Activated naive CD8-positive, alpha-beta T cell treated with anti-CD3 and anti-CD28 coated beads for 36 hours (primary cell): ENCODE measurements around the gene DPP10. TPM values are rescaled to one million over a fixed set of nuclear protein-coding genes. Genes with fewer than 3 reads are reported as not detected.

Source experiments
- DNase-seq: peaks from one replicate; pipeline ENCODE4 v3.0.0; 2021
- H3K27ac Mint-ChIP-seq: one replicate; pipeline ENCODE4 v1.8.0; 2022; ENCODE audit warnings: mild to moderate bottlenecking, moderate library complexity, mixed read lengths
- H3K27me3 Mint-ChIP-seq: one replicate; pipeline ENCODE4 v1.8.0; 2022; ENCODE audit warnings: mild to moderate bottlenecking, mixed read lengths
- H3K36me3 Mint-ChIP-seq: one replicate; pipeline ENCODE4 v1.8.0; 2021; ENCODE audit warnings: mild to moderate bottlenecking, mixed read lengths
- H3K4me1 Mint-ChIP-seq: one replicate; pipeline ENCODE4 v1.8.0; 2021; ENCODE audit warnings: mixed read lengths
- H3K4me3 Mint-ChIP-seq: one replicate; pipeline ENCODE4 v1.8.0; 2022; ENCODE audit warnings: mild to moderate bottlenecking, moderate library complexity, mixed read lengths
- H3K9me3 Mint-ChIP-seq: one replicate; pipeline ENCODE4 v1.8.0; 2022; ENCODE audit warnings: mixed read lengths
- total RNA-seq, 2 experiments: library from RNA; stranded (reverse); gene quantifications; one replicate each; pipeline ENCODE4 v1.2.3, GENCODE V29; 2021

DPP10 gene
- total RNA-seq, 2 experiments from 2014 or later = not detected

DNA sequence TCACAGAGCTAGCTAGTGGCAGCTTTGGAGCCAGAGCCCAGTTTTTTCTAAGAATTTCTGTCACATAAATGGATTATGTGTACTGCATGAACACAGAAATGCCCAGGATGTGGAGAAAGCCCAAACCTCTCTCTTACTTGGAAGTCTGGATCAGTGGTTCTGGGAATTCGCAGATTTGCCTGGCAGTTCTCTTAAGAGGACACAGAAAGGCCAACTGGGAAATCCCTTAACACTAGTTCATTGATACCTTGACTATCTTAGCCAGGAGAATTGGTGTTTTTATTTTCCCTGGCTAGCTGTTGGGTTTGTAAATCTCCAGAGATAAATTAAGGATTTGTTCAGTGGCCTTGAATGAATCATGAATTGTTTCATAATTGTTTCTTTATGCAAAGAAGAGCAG is 95.3 kb downstream of the DPP10 start:
- no peaks in the 10 kb centered on the region for H3K9me3 Mint-ChIP-seq
- no peaks in the 10 kb centered on the region for H3K4me1 Mint-ChIP-seq

DNA sequence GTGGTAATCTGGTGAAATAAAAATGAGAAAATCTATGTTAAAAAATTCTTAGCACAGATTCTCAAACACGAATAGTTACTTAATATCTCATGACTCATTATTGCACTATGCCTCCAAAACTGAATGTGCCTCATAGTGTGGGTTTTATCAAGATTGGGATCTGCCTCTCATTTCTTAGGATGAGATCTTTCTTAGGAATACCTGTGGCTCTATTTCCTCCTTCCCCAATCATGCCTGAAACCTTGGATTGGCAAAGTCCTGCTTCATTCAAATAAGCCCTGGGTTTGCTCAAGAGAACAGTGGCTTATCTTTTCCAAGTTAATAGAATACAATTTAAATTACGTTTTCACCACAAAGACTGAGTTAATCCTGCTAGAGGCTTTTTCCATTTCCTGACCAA is 100.3 kb downstream of the DPP10 start:
- no peaks in the 10 kb centered on the region for H3K4me1 Mint-ChIP-seq
- peaks cover 15% of the 10 kb centered on the region for H3K27me3 Mint-ChIP-seq
- DNase-seq = no peak
- no peaks in the 10 kb centered on the region for H3K9me3 Mint-ChIP-seq
- H3K36me3 Mint-ChIP-seq = no peaks in the 10 kb centered on the region
- H3K4me3 Mint-ChIP-seq = no peak overlapping the region
- H3K27ac Mint-ChIP-seq = no peak overlapping the region

More for the DNA sequence above, 95.3 kb downstream of the DPP10 start:
- DNase-seq = no peak
- Mint-ChIP-seq H3K4me3 (no peak overlapping the region), H3K27me3 (peaks cover 16% of the 10 kb centered on the region), H3K36me3 (no peaks in the 10 kb centered on the region), H3K27ac (no peak overlapping the region)

DNA sequence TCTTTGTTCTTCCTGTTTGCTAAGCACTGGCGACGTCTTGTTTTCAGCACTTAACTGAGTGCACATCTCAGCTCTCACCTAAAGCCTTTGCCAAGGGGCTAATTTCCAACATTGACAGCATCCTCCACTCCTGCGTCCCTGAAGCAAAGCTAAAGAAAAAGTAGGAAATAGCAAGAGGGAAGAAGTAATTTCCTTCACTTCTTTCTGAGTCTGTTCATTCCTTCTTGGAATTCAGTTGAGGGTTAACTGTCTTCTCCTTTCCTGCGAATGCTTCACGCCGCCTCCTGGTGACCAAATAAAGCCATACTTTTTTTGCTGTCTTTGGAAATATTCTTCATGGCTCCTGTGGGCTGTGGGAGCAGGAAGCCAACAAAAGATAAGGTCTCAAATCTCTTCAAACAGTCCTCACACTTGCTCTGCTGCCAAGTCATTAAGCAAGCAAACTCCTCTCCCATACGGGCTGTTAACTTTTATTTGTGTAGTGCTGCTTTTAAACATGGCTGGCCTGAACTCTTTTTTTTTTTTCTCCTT is 100.9 kb downstream of the DPP10 start:
- DNase-seq = no peak
- no peaks in the 10 kb centered on the region for H3K9me3 Mint-ChIP-seq
- H3K27ac Mint-ChIP-seq = no peak overlapping the region
- H3K36me3 Mint-ChIP-seq = no peaks in the 10 kb centered on the region
- H3K27me3 Mint-ChIP-seq = peaks cover 15% of the 10 kb centered on the region
- no peaks in the 10 kb centered on the region for H3K4me1 Mint-ChIP-seq
- no peak overlapping the region for H3K4me3 Mint-ChIP-seq

DNA sequence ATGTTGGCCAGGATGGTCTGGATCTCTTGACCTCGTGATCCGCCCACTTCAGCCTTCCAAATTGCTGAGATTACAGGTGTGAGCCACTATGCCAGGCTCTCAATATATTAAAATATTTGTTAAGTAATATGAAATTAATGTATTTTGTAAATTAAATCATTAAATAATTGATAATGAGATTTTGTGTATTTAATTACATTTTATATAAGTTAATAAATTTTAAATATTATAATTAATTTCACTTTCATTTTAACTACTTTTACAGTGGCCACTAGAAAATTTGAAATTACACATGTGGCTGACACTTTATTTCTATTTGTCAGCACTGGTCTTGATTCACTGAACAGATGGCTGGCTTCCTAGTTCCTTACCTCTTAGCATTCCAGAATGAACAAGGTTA is 102.6 kb downstream of the DPP10 start:
- H3K4me3 Mint-ChIP-seq = no peak overlapping the region
- H3K27me3 Mint-ChIP-seq = peaks cover 15% of the 10 kb centered on the region
- no peak overlapping the region for H3K27ac Mint-ChIP-seq
- no peaks in the 10 kb centered on the region for H3K9me3 Mint-ChIP-seq
- no peak for DNase-seq
- H3K4me1 Mint-ChIP-seq = no peaks in the 10 kb centered on the region
- H3K36me3 Mint-ChIP-seq = no peaks in the 10 kb centered on the region

DNA sequence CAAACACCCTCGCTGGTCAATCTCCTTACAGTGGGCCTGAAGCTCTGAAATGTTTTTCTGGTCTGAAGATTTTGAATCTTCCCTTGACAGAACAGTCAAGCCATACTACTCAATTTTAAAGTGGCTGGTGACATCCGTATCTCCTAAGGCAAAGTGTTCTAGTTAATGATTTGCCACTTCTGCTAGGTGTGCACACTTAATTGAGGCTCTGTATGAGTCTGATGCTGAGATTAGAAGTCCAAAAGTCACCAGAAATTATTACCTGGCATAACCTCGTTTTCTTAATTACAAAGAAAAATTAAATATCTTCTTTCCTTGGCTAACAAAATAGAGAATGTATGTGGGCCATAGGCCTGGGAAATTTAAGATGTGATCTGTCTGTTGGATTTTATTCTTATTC is 104.1 kb downstream of the DPP10 start:
- no peak for DNase-seq
- Mint-ChIP-seq H3K4me1 (no peaks in the 10 kb centered on the region), H3K9me3 (no peaks in the 10 kb centered on the region), H3K4me3 (no peak overlapping the region), H3K36me3 (no peaks in the 10 kb centered on the region), H3K27me3 (peaks cover 17% of the 10 kb centered on the region), H3K27ac (no peak overlapping the region)

DNA sequence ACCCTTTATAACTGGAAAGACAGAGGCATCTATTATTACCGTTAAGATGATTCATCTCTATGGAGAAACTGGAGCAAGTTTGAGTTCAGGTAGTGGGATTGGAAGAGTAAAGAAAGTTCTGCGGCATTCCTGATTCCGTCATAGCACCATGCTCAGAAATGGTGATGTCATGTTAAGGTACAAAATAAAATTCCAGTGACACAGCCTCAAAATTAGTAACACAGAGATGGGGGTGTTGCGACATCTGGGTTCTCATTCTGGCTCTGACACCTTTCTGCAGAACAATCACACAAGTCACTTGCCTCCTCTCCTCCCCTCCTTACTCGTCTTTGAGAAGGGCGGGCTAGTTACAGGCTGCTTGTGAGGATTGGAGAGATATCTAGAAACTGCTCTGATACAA is 105.7 kb downstream of the DPP10 start:
- no peaks in the 10 kb centered on the region for H3K4me1 Mint-ChIP-seq
- no peak overlapping the region for H3K4me3 Mint-ChIP-seq
- H3K36me3 Mint-ChIP-seq = no peaks in the 10 kb centered on the region
- no peak overlapping the region for H3K27ac Mint-ChIP-seq
- DNase-seq = no peak
- H3K9me3 Mint-ChIP-seq = no peaks in the 10 kb centered on the region
- H3K27me3 Mint-ChIP-seq = peaks cover 16% of the 10 kb centered on the region

DNA sequence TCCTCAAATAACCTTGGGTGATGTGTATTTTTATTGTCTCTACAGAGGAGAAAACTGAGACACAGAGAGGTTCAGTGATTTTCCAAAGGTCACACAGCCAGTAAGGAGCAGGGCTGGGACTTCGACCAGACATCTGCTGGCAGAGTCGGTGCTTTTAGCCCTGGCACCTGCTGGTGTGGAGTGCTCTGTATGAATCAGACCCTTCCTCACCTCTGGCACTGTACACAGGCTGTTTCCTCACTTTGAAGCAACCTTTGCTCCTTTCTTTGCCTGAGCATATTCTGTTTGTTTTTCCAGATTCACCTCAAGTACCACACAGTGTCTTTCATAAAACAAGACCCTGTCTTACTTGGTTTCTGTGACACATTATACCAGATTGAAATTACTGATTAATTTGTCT is 107.9 kb downstream of the DPP10 start:
- no peak overlapping the region for H3K4me3 Mint-ChIP-seq
- H3K4me1 Mint-ChIP-seq = no peaks in the 10 kb centered on the region
- DNase-seq = no peak
- no peak overlapping the region for H3K27ac Mint-ChIP-seq
- peaks cover 10% of the 10 kb centered on the region for H3K27me3 Mint-ChIP-seq
- no peaks in the 10 kb centered on the region for H3K36me3 Mint-ChIP-seq
- H3K9me3 Mint-ChIP-seq = no peaks in the 10 kb centered on the region

DNA sequence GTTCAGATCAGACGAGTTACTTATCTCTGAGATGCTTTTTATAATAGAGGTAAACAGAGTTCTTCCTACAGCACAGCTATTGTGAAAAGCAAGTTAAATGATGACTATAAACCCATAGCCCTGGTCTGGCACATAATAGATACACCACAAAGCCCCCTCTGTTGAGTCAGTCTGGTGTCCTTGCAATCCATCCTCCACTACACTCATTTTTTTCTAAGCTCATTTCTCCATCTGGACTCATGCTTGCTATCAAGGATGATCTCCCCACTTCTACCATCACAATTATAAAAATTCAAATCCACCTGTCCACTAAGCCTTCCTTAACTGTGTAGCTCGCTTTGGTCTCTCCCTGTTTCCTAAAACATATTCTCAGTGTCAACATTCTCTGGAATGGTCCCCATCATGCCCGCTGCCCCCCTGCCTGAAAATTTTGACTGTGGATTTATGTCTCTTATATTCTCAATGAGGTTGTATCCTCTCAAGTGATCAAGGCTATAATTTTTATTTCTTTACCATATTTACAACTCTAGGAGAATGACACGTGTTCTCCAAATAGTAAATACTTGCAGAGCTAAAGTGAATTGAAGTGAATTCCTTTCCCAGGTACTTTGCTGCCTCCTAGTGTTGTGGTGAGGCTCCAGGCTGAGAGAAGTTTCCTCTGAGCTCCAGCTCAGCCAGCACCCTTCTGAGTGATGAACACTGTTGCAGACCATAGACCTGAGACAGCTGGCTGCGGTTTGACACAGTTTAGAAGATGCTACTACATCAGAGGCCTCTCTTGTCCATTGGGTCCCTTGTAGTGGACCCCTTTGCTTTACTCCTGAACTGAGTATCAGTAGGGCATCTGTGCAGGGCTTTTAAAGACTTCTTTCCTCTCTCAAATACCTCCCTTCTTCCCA is 108.7 kb downstream of the DPP10 start:
- no peak for DNase-seq
- no peak overlapping the region for H3K4me3 Mint-ChIP-seq
- H3K27me3 Mint-ChIP-seq = peaks cover 10% of the 10 kb centered on the region
- no peaks in the 10 kb centered on the region for H3K9me3 Mint-ChIP-seq
- no peaks in the 10 kb centered on the region for H3K36me3 Mint-ChIP-seq
- H3K4me1 Mint-ChIP-seq = no peaks in the 10 kb centered on the region
- no peak overlapping the region for H3K27ac Mint-ChIP-seq

DNA sequence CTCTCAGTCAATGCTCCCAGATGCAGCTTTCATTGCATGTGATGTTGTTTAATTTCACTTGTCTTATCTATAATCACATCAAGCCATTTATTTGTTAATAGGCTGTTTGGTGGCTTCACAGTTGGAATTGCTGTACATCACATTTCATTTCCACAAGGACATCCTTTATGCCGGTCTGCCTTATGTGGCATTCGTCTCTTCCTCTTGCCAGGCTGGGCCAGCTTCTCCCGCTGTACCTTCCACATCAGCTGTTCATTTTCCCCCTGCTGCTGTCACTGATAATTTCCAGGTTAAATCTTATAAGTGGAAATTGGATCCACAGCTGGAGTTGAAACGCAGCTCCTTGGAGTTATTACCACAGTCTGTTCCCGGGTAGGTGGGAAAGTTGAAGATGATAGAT is 110.6 kb downstream of the DPP10 start:
- Mint-ChIP-seq H3K4me3 (no peak overlapping the region), H3K27me3 (peaks cover 10% of the 10 kb centered on the region), H3K27ac (no peak overlapping the region), H3K36me3 (no peaks in the 10 kb centered on the region), H3K9me3 (no peaks in the 10 kb centered on the region), H3K4me1 (no peaks in the 10 kb centered on the region)
- DNase-seq = no peak

DNA sequence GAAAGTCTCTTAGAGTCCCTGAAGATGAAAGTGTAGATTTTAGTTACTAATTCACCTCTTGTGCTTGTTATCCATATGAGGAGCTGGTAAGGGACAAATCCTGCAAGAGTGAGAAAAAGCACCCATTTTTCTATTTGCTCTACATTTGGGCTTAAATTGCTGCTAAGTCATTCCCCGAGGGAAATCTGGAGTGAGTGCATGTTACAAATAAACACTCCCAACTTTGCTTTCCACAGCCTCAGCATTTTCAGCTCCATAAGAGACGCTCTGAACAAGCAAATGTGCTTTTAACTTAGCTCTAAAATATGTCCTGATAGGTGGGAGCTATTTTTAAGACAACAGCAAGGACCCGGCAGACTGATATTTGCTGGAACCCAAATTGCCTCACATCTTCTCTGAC is 126.7 kb downstream of the DPP10 start:
- H3K4me1 Mint-ChIP-seq = no peaks in the 10 kb centered on the region
- H3K27me3 Mint-ChIP-seq = peaks cover 3% of the 10 kb centered on the region
- no peaks in the 10 kb centered on the region for H3K9me3 Mint-ChIP-seq
- no peak for DNase-seq
- no peaks in the 10 kb centered on the region for H3K36me3 Mint-ChIP-seq
- no peak overlapping the region for H3K4me3 Mint-ChIP-seq
- no peak overlapping the region for H3K27ac Mint-ChIP-seq

DNA sequence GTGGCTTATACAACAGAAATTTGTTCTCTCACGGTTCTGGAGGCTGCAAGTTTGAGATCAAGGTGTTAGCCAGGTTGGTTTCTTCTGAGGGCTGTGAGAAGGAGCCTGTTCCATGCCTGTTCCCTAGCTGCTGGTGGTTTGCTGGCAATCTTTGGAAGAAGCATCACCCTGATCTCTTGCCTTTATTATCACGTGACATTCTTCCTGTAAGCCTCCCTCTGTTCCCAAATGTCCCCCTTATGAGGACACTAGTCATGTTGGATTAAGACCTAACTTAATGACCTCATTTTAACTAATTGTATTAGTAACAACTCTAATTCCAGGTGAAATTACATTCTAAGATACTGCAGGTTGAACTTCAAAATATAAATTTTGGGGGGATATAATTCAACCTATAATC is 135.2 kb downstream of the DPP10 start:
- H3K4me3 Mint-ChIP-seq = no peak overlapping the region
- no peak overlapping the region for H3K27ac Mint-ChIP-seq
- no peaks in the 10 kb centered on the region for H3K36me3 Mint-ChIP-seq
- no peaks in the 10 kb centered on the region for H3K9me3 Mint-ChIP-seq
- peaks cover 5% of the 10 kb centered on the region for H3K27me3 Mint-ChIP-seq
- no peaks in the 10 kb centered on the region for H3K4me1 Mint-ChIP-seq
- no peak for DNase-seq

DNA sequence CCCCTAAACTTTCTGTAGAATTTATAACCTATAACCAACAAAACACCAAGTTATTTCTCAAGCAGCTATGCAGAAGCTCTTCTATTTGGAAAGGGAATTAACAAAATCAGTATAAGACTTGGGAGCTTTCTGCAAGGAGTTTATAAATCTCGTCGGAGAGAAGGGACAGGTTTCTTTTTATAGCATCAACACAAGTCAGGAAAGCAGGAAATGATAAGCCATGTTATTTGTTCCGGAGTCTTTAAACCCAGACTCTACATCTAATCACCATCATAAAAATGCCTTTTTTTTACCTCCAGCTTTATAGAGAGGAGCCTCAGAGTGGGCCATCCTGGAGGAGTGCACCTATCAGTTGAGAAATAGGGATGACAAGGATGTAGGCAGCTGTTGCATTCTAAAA is 137.1 kb downstream of the DPP10 start:
- H3K4me1 Mint-ChIP-seq = no peaks in the 10 kb centered on the region
- DNase-seq = no peak
- no peak overlapping the region for H3K4me3 Mint-ChIP-seq
- no peaks in the 10 kb centered on the region for H3K9me3 Mint-ChIP-seq
- H3K27ac Mint-ChIP-seq = no peak overlapping the region
- H3K27me3 Mint-ChIP-seq = peaks cover 5% of the 10 kb centered on the region
- no peaks in the 10 kb centered on the region for H3K36me3 Mint-ChIP-seq

DNA sequence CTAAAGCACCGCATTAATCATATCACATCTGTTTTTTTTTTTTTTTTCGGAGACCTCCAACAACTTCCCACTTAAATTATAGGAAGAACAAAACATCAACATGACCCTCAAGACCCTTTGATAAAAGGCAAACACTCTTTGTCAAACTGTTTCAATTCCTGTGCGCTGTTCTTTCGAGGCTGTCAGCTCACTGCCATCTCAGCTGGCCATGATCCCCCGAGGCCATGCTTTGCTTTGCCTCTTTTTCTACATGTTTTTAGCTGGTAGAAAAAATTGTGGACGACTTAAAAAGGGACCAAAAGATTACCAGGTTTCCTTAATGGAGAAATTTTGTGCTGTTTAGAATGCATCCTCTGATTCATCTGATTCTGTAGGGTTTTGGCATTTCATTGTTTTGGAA is 138.2 kb downstream of the DPP10 start:
- H3K36me3 Mint-ChIP-seq = no peaks in the 10 kb centered on the region
- H3K27ac Mint-ChIP-seq = no peak overlapping the region
- DNase-seq = no peak
- no peaks in the 10 kb centered on the region for H3K27me3 Mint-ChIP-seq
- no peak overlapping the region for H3K4me3 Mint-ChIP-seq
- H3K4me1 Mint-ChIP-seq = no peaks in the 10 kb centered on the region
- no peaks in the 10 kb centered on the region for H3K9me3 Mint-ChIP-seq

DNA sequence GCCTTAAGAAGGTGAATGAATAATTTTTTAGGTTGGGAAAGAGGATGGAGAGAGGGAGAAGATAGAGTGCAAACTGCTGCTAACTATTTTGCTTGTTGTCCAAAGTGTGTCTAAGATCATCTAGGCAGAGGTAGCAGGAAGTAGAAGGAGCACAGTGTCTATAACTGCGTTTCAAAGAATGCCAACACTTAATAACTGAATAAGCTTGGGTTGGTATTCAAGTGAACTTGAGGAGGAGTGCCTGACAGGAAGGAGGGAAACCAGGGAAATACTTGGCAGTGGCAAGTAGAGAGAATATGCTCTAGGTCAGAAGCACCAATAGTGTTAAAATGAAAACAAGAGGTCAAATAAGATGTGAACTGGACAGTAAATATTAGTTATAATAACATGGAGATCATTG is 155.9 kb downstream of the DPP10 start:
- Mint-ChIP-seq H3K27me3 (no peaks in the 10 kb centered on the region), H3K9me3 (no peaks in the 10 kb centered on the region), H3K4me3 (no peak overlapping the region), H3K27ac (no peak overlapping the region), H3K4me1 (no peaks in the 10 kb centered on the region), H3K36me3 (no peaks in the 10 kb centered on the region)
- no peak for DNase-seq

DNA sequence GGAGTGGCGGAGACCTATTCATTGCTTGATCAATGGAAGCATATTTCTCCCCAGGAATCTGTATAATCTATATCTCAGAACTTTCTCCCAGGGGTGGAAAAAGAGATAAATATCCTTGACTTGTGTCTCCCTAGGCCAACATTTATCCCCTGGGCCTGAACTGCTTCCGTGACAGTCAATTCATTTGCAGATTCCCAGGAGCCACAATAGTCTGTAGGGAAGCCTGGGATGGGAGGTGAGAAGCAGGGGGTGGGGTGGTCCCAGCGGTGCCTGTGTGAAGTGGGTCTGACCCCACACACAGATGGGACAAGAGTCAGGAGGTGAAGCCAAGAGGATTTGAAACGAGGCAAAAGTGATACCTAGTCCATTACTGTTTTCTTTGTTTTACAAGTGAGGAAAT is 166.8 kb downstream of the DPP10 start:
- Mint-ChIP-seq H3K36me3 (no peaks in the 10 kb centered on the region), H3K9me3 (no peaks in the 10 kb centered on the region), H3K4me1 (no peaks in the 10 kb centered on the region), H3K4me3 (no peak overlapping the region), H3K27ac (no peak overlapping the region), H3K27me3 (peaks cover 4% of the 10 kb centered on the region)
- no peak for DNase-seq

DNA sequence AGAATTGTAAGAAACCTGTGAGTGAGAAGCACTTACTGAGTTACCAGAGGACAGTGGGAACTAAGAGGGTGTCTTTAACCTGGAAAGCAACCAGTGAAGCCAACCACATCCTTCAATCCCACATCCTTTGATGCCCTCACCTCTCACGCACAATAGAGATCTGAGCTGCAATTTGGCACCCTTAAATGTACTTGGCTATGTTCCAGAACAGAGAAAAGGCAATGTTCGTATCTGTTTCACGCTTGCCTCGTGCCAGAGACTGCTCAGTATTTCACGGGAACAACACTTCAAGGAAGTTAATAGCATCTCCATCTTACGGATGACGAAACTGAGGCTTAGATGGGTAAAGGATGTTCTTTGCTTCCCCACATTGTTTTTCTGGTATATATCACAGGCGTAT is 167.4 kb downstream of the DPP10 start:
- DNase-seq = no peak
- H3K4me3 Mint-ChIP-seq = no peak overlapping the region
- no peaks in the 10 kb centered on the region for H3K4me1 Mint-ChIP-seq
- no peaks in the 10 kb centered on the region for H3K36me3 Mint-ChIP-seq
- H3K9me3 Mint-ChIP-seq = no peaks in the 10 kb centered on the region
- H3K27me3 Mint-ChIP-seq = no peaks in the 10 kb centered on the region
- no peak overlapping the region for H3K27ac Mint-ChIP-seq
